HG02588 (cell line): Measurements from ENCODE around the gene JMJD8.

Source experiments
- ATAC-seq: cut with Tn5 transposase; IDR thresholded peaks from one replicate; pipeline ENCODE4 v1.9.1; 2021; ENCODE audit warnings: mild to moderate bottlenecking, moderate library complexity; ENCODE audit not compliant: unreplicated experiment

JMJD8 gene

DNA sequence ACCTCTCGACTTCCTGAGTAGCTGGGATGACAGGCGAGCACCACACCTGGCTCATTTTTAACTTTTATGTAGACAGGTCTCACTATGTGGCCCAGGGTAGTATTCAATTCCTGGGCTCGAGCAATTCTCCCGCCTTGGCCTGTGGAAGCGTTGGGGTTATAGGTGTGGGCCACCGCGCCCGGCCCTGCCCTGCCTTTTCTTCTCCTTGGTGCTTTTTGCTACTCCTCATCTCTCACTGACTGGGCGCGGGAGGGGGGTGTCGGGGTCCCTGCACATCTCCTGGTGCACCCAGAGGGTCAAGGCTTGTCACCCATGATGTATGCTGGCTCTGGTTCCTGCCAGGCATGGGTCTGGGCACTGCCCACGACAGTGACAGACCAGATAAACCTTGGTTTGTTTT, 39.6 kb downstream of the JMJD8 start:
- ATAC-seq: no peak

DNA sequence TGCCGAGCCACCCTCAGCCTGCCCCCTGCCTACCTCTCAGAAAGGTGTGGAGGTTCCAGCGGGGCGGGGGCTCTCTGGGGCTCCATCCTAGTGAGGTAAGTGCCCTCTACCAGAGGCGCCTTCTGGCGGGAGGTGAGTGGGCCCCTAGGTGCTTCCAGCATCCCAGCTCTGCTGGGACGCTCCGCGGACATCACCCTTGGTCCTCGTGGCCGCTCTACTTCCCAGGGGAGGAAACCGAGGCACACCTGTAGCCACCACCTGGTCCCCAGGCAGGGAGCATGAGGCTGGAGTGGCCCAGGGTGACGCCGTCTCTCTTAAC, 41.1 kb downstream of the JMJD8 start:
- no peak for ATAC-seq

DNA sequence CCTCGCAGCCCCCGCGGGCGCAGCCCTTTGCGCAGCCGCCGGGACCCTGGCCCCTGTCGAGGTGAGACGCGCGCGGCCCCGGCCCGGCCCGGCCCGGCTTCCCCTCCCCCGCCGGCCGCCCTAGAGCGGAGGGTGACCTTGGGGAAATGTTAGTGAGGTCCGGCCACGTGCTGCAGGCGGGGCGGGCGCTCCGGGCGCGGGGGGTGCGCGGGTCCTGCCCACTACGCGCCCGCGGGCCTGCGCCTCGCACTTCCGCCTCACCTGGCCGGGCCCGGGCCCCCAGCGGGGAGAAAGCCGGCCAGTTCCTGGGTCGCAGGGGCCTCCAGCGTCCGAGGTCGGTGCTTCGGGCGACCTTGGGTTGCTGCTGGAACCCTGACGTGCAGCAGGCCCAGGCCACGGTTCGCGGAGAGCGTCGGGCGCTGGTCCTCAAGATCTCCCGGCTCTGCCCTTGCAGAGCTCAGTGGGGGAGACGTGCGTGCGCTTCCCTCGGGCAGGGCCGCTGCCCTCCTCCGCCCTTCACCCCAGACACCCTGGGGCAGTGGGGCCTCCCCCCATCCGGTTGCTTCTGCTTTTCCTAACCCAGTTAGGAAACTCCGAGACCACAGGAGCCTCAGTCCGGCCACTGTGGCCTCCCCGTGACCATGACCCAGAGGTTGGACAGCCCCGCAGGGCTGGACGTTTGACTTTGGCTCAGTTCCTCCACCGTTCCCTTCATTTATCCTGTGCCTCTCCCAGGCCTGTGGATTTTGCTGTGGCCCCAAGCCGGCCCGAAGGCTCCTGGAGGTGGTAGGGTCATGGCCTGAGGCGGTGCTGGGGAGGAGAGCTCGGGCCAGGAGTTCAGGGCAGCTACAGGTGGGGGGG, 41.7 kb downstream of the JMJD8 start:
- peak; percentile 35 for ATAC-seq

DNA sequence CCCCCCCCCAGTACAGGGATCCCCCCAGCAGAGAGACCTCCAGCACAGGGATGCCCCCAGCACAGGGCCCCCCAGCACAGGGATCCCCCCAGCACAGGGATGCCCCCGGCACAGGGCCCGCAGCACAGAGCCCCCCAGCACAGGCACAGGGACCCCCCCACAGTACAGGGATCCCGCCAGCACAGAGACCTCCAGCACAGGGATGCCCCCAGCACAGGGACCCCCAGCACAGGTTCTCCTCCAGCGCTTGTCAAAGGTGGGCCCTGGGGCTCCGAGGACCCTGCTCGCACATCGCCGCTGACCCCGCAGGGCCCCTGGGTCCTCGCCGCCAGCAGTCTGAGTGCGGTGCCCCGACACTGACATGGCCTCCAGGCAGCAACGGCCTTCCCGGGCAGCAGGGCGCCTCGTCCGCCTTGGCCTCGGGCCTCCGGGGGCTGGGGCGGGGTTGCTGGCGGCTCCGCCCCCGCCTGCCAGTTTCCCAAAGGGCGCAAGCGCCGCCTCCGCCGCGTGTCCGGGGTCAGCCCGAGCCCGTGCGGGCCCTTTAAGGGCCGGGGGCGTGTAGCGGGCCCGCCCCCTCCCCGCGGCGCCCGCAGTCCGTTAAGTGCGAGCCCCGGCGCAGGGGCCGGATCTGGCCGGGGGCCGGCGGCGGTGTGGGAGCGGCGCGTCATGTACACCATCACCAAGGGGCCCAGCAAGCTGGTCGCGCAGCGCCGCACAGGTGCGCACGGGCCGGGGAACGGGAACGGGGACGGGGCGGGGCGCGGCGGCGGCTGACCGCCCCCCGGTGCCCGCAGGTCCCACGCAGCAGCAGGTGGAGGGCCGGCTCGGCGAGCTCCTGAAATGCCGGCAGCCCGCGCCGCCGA, 42.6 kb downstream of the JMJD8 start, which contains the start of gene MCRIP2:
TSS of gene MCRIP2 (plus strand) at position 503 of the 863 bp plus-strand sequence. CDS start at position 667, 164 bp downstream.
- peak; percentile 63 for ATAC-seq

DNA sequence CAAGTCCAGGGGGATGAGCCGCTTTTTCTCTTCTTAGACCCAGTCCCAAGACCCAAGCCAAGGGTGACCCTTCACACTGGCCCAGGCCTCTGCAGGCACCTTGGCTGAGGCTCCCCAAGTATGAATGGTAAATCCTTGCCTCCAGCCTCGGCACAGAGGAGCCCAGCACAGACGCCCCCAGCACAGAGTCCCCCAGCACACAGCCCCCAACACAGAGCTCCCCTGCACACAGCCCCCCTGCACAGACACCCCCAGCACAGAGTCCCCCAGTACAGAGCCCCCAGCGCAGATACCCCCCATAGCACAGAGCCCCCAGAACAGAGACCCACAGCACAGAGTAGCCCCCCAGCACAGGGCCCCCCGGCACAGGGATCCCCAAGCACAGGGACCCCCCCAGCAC, 43.5 kb downstream of the JMJD8 start:
- no peak for ATAC-seq

DNA sequence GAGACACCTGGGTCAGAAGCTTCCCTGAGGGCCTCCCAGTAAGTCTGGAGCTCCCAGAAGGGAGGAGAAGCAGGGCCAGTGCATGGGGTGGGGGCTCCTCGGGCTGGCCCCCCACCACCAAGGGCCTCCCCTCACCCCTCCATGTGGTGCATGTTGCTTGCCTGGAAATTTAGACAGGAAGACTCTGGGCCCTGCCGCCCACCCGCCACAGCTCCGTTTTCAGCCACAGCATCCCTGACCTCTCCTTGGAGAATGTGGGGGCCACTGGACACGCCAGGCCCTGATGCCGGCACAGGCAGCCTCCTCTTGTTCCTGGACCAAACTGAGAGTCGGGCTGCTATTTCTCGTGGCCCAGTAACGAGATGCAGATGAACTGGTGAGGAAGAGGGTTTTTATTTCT, 45.3 kb downstream of the JMJD8 start:
- ATAC-seq: no peak

DNA sequence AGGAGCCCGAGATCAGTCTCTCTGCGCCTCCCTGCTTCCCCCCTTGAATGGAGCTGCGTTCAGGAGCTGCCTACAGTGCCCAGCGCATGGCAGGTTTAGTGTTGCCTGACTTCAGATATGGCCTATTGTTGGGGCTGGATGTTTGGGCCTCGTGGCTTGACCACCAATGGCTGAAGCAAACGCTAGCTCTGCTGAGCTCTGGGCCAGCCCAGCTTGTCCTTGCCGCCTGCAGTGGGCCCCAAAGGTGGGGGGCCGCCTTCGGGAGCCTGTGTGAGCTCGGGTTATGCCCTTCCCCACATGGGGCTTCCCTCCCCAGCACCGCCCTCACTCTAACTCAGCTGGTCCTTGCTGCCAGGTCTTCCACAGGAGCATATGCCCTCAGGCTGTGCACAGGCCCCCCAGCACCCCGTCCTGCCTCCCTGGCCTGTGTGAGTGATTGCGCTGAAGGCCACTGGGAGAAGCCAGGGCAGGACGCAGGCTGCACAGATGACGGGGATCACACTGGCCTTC, 46.0 kb downstream of the JMJD8 start:
- no peak for ATAC-seq

DNA sequence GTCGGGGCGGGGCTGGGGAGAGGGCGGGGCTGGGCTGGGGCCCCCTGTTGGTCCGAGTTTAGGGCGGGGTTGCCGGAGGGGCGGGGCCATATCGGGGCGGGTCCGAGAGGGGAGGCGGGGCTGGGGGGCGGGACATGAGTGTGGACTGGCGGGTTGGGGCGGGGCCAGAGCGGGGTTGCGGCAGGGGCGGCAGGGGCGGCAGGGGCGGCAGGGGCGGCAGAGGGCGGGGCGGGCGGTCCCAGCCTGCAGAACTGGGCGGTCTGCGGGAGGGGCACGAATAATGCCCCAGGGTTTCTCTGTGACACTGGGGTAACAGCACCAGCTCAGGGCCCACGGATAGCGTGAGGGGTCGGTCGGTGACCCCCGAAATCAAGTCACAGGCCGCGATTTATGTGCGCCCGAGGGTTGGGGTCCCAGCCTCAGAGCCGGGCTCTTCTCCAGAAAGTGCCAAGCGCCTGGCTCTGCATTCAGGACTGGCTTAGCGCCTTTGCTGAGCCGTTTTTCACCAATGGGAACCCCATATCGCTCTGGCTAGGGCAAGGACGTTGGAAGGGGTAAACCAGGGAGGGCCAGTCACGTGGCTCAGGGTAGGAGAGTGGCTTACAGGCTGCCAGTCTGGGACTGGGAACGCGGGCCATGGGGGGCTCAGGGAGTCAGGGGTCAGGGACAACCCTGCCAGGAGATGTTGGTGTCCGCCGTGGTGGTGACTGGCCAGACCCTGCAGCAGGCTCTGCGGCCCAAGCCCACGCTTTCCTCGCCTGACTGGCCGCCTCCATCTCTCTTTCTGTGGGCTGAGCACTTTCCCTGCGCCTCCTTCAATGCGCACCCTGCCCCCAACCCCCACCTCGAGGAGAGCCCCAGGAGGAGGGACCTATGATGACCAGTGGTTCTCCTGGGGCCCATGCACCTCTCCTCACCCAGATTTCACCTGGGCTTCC, 46.8 kb downstream of the JMJD8 start:
- no peak for ATAC-seq

DNA sequence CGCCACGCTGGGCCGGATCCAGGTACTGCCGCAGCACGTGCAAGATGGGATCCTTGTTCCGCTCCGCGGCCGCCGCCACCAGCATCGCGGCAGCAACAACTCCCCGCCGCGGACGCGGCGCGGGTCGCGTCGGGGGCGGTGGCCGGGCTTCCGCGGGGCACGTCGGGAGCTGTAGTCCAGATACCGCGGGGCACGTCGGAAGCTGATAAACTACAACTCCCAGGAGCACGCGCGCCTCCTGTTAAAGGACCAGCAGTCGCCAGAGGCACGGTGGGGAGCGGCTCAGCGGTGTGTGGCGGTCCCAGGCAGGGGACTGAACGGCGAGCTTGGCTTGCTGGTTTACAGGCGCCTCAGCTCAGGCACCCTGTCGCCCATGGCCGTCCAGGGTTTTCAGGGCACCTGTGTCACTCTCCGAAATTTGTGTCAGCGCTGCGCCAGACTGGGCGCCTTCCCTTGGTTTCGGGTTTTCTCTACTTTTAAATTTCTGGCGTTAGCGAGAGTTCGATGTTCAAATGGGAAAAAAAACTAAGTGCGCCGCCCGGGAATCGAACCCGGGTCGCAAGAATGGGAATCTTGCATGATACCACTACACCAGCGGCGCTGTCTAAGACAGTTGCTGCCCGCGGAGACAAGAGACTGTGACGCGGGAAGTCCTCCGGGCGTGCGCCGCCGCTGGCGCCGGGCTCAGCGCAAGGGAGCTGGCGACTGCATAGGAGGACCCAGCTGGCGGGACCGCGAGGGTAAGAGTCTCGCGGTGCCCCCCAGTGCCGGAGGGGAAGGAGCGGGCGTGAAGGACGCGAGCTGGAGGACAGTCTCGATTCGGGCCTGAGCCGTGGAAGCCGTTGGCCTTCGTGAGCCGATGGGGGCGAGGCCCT, 47.7 kb downstream of the JMJD8 start, which contains the start of gene METTL26:
TSS of gene METTL26 (minus strand) at position 100 of the 875 bp plus-strand sequence. CDS start at position 85, 15 bp downstream.
- ATAC-seq: peak; percentile 50

DNA sequence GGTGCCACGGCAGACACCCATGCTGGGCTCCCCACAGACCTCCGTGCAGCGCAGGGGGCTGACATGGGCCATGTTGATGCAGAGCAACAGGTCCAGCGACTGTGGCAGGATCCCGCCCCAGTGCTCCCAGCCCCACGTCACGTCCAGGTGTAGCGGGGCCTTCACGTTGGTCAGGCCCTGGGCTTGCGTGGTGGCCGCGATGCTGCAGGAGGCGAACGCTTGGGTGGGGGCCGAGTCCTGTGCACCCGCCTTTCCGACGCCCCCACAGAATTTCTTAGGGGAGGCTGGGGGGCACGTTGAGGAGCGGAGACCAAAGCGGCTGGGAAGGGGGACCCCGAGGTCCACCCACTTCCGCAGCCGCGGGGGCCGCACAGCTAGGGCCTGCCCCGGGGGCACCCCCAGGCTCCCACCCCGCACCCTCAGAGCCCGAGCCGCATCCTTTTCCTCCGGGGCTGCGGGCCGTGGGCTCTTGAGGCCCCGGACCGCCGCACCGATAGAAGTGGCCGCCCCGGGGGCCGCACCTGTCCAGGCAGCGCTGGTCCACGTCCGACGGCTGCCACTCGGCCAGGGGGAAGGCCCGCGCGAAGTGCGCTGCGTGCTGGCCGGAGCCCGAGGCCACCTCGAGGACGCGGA, 48.4 kb downstream of the JMJD8 start:
- ATAC-seq: no peak

DNA sequence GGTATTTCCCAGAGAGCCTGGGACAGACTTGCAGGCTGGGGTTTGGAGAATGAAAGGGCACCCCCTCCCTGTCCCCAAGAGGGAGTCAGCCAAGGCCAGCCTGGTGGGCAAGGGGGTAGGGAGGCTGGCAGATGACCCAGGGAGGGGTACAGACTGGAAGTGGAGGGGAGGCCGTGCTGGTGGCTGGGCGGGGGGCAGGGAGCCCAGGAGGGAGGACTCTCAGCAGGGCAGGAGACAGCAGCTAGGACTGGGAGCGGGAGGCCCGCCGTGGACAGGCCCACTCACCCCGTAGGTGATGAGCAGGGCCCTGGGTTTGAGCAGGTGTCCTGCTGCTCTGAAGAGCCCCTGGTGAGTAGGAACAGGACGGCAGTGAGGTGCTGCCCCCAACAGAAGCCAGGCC, 49.1 kb downstream of the JMJD8 start:
- no peak for ATAC-seq

DNA sequence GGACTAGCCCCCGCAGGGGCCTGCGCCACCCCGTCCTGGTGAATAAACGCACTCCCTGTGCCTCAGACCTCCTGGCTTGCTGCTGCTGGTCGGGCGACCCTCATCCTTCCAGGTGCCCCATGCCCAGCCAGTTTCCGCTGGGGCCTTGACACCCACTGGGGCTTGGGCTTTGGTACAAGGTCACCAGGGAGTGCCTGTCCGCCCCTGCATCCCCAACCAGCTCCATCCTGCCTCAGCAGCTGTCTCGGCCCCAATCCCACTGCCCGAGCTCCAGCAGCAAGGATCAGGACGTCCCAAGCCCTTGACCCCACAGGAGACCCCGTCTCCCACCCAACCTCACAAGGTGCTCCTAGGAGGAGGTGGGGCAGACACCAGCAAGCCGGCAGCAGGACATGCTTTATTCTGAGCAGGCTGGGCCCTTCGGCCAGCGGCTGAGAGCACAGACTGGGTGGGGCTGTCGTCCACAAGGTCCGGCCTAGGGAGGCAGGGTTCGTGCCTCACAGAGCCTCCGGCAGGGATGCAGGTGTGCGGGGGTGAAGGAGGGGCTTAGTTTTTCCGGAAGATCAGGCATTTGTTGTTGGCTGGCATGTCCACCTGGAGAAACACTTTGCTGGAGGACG, 50.0 kb downstream of the JMJD8 start:
- no peak for ATAC-seq

DNA sequence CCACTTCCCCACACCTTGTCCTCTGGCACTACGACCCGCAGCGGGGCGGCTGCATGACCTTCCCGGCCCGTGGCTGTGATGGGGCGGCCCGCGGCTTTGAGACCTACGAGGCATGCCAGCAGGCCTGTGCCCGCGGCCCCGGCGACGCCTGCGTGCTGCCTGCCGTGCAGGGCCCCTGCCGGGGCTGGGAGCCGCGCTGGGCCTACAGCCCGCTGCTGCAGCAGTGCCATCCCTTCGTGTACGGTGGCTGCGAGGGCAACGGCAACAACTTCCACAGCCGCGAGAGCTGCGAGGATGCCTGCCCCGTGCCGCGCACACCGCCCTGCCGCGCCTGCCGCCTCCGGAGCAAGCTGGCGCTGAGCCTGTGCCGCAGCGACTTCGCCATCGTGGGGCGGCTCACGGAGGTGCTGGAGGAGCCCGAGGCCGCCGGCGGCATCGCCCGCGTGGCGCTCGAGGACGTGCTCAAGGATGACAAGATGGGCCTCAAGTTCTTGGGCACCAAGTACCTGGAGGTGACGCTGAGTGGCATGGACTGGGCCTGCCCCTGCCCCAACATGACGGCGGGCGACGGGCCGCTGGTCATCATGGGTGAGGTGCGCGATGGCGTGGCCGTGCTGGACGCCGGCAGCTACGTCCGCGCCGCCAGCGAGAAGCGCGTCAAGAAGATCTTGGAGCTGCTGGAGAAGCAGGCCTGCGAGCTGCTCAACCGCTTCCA, 50.6 kb downstream of the JMJD8 start:
- no peak for ATAC-seq

DNA sequence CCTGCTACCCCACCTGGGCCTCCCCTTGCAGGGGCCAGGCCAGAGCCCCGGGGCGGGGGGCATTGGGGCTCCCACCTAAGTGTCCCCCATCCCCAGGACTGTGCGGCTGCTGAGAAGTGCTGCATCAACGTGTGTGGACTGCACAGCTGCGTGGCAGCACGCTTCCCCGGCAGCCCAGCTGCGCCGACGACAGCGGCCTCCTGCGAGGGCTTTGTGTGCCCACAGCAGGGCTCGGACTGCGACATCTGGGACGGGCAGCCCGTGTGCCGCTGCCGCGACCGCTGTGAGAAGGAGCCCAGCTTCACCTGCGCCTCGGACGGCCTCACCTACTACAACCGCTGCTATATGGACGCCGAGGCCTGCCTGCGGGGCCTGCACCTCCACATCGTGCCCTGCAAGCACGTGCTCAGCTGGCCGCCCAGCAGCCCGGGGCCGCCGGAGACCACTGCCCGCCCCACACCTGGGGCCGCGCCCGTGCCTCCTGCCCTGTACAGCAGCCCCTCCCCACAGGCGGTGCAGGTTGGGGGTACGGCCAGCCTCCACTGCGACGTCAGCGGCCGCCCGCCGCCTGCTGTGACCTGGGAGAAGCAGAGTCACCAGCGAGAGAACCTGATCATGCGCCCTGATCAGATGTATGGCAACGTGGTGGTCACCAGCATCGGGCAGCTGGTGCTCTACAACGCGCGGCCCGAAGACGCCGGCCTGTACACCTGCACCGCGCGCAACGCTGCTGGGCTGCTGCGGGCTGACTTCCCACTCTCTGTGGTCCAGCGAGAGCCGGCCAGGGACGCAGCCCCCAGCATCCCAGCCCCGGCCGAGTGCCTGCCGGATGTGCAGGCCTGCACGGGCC, 51.4 kb downstream of the JMJD8 start:
- ATAC-seq: no peak

DNA sequence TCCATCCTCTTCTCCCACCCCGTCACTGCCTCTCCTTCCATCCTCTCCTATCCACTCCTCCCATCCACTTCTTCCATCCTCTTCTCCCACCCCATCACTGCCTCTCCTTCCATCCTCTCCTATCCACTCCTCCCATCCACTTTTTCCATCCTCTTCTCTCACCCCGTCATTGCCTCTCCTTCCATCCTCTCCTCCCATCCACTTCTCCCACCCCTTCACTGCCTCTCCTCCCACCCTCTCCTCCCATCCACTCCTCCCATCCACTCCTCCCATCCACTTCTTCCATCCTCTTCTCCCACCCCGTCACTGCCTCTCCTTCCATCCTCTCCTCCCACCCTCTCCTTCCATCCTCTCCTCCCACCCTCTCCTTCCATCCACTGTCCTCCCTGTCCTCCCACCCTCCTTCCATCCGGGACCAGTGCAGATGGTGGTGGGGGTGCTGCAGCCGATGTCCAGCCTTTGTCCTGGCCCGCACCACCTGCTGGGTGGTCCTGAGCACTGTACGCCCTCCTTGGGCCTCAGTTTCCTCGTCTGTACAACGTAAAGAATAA, 52.3 kb downstream of the JMJD8 start:
- no peak for ATAC-seq
